ENCODE data around the gene GPR137.

- TF ChIP-seq CTCF (IDR thresholded peaks at IDR 0.05; ENCODE audit: poor library complexity) (no peak), EZH2phosphoT487 (IDR thresholded peaks at IDR 0.05; ENCODE audit: low read depth, severe bottlenecking, unreplicated experiment) (no peak), EZH2 (IDR thresholded peaks at IDR 0.05; ENCODE audit: borderline replicate concordance) (no peak)
Measured at GRCh38 chr11:64239662-64240434, 45.8 kb upstream of the GPR137 start.

All from hepatocyte (in vitro differentiated cells).